Lower lobe of right lung (tissue), 2 donors: ENCODE measurements around the gene USP25. TPM values are rescaled to one million over a fixed set of nuclear protein-coding genes. Genes with fewer than 3 reads are reported as not detected.

Experiments used
- ATAC-seq, 2 donors: fragments of 200-7000 bp; cut with Tn5 transposase; one replicate each; pipeline ENCODE4 v1.9.1; 2020 to 2022; ENCODE audit warnings: mild to moderate bottlenecking in 2 of 2, moderate library complexity in 2 of 2
- DNase-seq: peaks from one replicate; pipeline ENCODE4 v3.0.0-alpha.2; 2020
- H3K27ac ChIP-seq: fragments of 200-600 bp; one replicate; pipeline ENCODE4 v1.8.0; 2022
- H3K27me3 ChIP-seq: fragments of 200-600 bp; one replicate; pipeline ENCODE4 v1.8.0; 2022; ENCODE audit warnings: low read depth
- H3K36me3 ChIP-seq: fragments of 200-600 bp; one replicate; pipeline ENCODE4 v1.8.0; 2022; ENCODE audit warnings: mild to moderate bottlenecking
- H3K4me1 ChIP-seq: fragments of 200-600 bp; one replicate; pipeline ENCODE4 v1.8.0; 2022
- H3K4me3 ChIP-seq: fragments of 200-600 bp; one replicate; pipeline ENCODE4 v1.8.0; 2022; ENCODE audit warnings: mild to moderate bottlenecking
- H3K9me3 ChIP-seq: fragments of 200-600 bp; one replicate; pipeline ENCODE4 v1.8.0; 2022
- intact Hi-C: fragments of 100-400 bp; cut with DNase I; formaldehyde crosslinking; loops from one replicate; pipeline ENCODE4 v1.11.0; 2022
- total RNA-seq: library from RNA; stranded (reverse); fragmentation: NEBNext Ultra II Directional; extraction: Animal tissue kit (Norgen Biotek cat#: 25700); gene quantifications from one replicate; pipeline ENCODE4 v1.2.1, GENCODE V29; 2021
- TF ChIP-seq, protein P1 (sequence below): fragments of 200-600 bp; IDR thresholded peaks from one replicate; pipeline ENCODE4 v1.8.0; 2022; ENCODE audit warnings: antibody characterized with exemption, mild to moderate bottlenecking
- donor health status: DM: no; HTN: yes; CAD: no; lungs with severe emphysema.

USP25 gene
- total RNA-seq, 1 donor from 2014 or later, result 74.4 TPM

DNA sequence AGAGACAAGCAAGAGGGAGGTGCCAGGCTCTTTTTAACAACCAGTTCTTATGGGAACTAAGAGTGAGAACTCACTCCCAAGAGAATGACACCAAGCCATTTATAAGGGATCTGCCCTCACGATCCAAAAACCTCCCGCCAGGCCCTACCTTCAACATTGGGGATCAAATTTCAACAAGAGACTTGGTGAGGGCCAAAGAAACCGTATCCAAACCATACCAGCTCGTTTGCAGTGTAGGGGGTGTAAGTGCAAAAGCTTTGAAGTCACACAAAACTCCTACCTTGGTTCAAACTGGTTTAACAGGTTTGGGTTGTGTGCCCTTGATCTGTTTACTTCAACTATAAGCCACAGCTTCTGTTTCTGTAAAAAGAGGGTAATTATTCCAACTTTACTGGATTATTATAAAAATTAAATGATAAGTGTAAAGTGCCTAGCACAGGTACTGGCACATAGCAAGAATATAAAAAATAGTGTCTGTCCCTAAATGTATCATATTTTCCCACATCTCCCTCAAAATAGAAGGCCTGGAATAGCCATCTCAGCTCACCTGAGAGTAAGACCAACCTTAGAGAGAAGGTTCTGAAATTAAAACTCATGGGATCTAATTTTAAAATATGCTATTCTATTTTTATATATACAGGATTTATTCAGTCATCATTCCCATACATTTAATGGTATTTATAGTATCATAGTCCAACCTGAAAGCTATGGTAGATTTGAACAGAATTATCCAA lies 7.0 kb upstream of the USP25 start:
- ATAC-seq (peak; percentile 69 to 80), DNase-seq (no peak)
- no peak overlapping the region for H3K27ac ChIP-seq
- no peaks in the 10 kb centered on the region for H3K27me3 ChIP-seq
- no peaks in the 10 kb centered on the region for H3K4me1 ChIP-seq
- no peaks in the 10 kb centered on the region for H3K36me3 ChIP-seq
- intact Hi-C loops, result no loop called here
- TF ChIP-seq, protein P1, sequence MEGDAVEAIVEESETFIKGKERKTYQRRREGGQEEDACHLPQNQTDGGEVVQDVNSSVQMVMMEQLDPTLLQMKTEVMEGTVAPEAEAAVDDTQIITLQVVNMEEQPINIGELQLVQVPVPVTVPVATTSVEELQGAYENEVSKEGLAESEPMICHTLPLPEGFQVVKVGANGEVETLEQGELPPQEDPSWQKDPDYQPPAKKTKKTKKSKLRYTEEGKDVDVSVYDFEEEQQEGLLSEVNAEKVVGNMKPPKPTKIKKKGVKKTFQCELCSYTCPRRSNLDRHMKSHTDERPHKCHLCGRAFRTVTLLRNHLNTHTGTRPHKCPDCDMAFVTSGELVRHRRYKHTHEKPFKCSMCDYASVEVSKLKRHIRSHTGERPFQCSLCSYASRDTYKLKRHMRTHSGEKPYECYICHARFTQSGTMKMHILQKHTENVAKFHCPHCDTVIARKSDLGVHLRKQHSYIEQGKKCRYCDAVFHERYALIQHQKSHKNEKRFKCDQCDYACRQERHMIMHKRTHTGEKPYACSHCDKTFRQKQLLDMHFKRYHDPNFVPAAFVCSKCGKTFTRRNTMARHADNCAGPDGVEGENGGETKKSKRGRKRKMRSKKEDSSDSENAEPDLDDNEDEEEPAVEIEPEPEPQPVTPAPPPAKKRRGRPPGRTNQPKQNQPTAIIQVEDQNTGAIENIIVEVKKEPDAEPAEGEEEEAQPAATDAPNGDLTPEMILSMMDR, result no peak
- H3K9me3 ChIP-seq, result no peaks in the 10 kb centered on the region
- H3K4me3 ChIP-seq, result no peak overlapping the region

DNA sequence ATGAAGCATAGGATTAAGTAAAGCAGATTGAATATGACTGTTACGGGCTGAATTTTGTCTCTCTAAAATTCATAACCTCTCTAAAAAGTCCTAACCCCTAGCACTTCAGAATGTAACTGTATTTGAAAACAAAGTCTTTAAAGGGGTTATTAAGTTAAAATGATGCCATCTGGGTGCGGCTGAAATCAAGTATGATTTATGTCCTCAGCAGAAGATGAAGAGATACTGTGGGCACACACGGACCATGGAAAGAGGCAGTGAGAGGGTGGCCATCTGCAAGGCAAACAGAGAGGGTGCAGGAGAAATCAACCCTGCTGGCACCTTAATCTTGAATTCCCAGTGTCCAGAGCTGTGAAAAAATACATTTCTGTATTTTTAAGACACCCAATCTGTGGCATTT lies 3.8 kb upstream of the USP25 start:
- H3K4me3 ChIP-seq, result no peak overlapping the region
- ATAC-seq (no peak), DNase-seq (no peak)
- TF ChIP-seq, protein P1, result no peak
- H3K27me3 ChIP-seq, result no peaks in the 10 kb centered on the region
- H3K27ac ChIP-seq, result no peak overlapping the region
- intact Hi-C loops, result no loop called here
- H3K4me1 ChIP-seq, result peaks cover 8% of the 10 kb centered on the region
- no peaks in the 10 kb centered on the region for H3K36me3 ChIP-seq
- H3K9me3 ChIP-seq, result no peaks in the 10 kb centered on the region

GRCh38 chr21:15728046-15728445 lies 1.7 kb upstream of the USP25 start:
- intact Hi-C loops, result no loop called here
- H3K9me3 ChIP-seq, result no peaks in the 10 kb centered on the region
- H3K4me3 ChIP-seq, result no peak overlapping the region
- peaks cover 21% of the 10 kb centered on the region for H3K4me1 ChIP-seq
- no peak for DNase-seq
- H3K27me3 ChIP-seq, result no peaks in the 10 kb centered on the region
- TF ChIP-seq, protein P1, result no peak
- H3K36me3 ChIP-seq, result no peaks in the 10 kb centered on the region
- ATAC-seq, result no peak
- H3K27ac ChIP-seq, result no peak overlapping the region

DNA sequence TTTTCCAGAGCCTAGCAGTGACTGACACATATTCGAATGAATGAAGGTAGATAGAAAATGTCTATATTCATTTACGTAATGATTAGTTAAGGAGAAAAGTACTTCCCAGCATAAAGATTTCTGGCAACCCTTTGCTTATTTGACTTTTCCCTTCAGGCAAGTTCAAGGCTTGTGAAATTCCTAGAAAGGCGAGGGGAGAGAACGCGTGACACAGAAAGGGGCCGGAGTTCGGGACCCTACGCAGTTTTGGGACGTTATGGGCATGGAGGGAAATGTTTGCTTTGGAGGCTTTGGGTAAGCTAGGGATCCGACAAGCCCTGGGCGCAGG lies 472 bp upstream of the USP25 start:
- H3K4me3 ChIP-seq, result peak overlapping the region; percentile 74
- no peak for DNase-seq
- peak overlapping the region; percentile 90 for H3K27ac ChIP-seq
- H3K27me3 ChIP-seq, result no peaks in the 10 kb centered on the region
- intact Hi-C loops, result no loop called here
- TF ChIP-seq, protein P1, result no peak
- H3K36me3 ChIP-seq, result no peaks in the 10 kb centered on the region
- no peak for ATAC-seq
- H3K4me1 ChIP-seq, result peaks cover 33% of the 10 kb centered on the region
- H3K9me3 ChIP-seq, result no peaks in the 10 kb centered on the region

- Histone ChIP-seq H3K4me3 (peak overlapping the region; percentile 74), H3K9me3 (no peaks in the 10 kb centered on the region), H3K27ac (peak overlapping the region; percentile 94), H3K4me1 (peaks cover 46% of the 10 kb centered on the region), H3K36me3 (no peaks in the 10 kb centered on the region), H3K27me3 (no peaks in the 10 kb centered on the region)
- DNase-seq (no peak), ATAC-seq (peak; percentile 0)
- intact Hi-C loops, result loop anchor here (10.0 kb wide), 1 partner anchor 114 kb away; no protein-coding TSS in a partner anchor
- TF ChIP-seq, protein P1, result no peak
These were observed 881 bp downstream of the USP25 start for GRCh38 chr21:15730484-15731242.
